Ascending aorta (tissue), 2 donors: ENCODE data around the gene NYAP1. TPM values are rescaled to one million over a fixed set of nuclear protein-coding genes. Genes with fewer than 3 reads are reported as not detected.

Experiments
- DNase-seq, 2 donors: peaks; one replicate each; pipeline ENCODE4 v3.0.0-alpha.2; 2019; ENCODE audit warnings: low spot score in 2 of 2
- H3K27ac ChIP-seq, 2 donors: fragments of 200-600 bp; sonication (generic); one replicate each; pipeline ENCODE4 v1.5.1; 2016 to 2017; ENCODE audit warnings: mild to moderate bottlenecking in 1 of 2
- H3K27me3 ChIP-seq: fragments of 200-600 bp; sonication (generic); one replicate; pipeline ENCODE4 v1.5.1; 2017
- H3K36me3 ChIP-seq, 2 donors: fragments of 200-600 bp; sonication (generic); one replicate each; pipeline ENCODE4 v1.5.1; 2016
- H3K4me1 ChIP-seq, 2 donors: fragments of 200-600 bp; sonication (generic); one replicate each; pipeline ENCODE4 v1.5.1; 2016 to 2017; ENCODE audit warnings: mild to moderate bottlenecking in 1 of 2
- H3K4me3 ChIP-seq, 2 donors: fragments of 200-600 bp; sonication (generic); one replicate each; pipeline ENCODE4 v1.5.1; 2016 to 2017; ENCODE audit warnings: mild to moderate bottlenecking in 1 of 2
- H3K9me3 ChIP-seq, 2 donors: fragments of 200-600 bp; sonication (generic); one replicate each; pipeline ENCODE4 v1.5.1; 2016
- CTCF ChIP-seq, 3 experiments: fragments of 200-600 bp in 2 of 3; fragments of 450-650 bp in 1 of 3; sonication (generic) in 2 of 3; IDR thresholded peaks; one replicate each; pipeline ENCODE4 v1.5.1; 2016 to 2019; ENCODE audit warnings: antibody characterized with exemption in 3 of 3, mild to moderate bottlenecking in 1 of 3, moderate library complexity in 1 of 3
- intact Hi-C: fragments of 100-400 bp; cut with DNase I; formaldehyde crosslinking; loops from one replicate; pipeline ENCODE4 v1.15.1; 2023
- total RNA-seq: library from RNA; depleted of rRNA; stranded (reverse); fragments of >200 nt; gene quantifications from one replicate; pipeline ENCODE4 v1.1.0, GENCODE V29; 2016

Gene NYAP1
- total RNA-seq, 1 donor from 2014 or later: 0.96 TPM

DNA sequence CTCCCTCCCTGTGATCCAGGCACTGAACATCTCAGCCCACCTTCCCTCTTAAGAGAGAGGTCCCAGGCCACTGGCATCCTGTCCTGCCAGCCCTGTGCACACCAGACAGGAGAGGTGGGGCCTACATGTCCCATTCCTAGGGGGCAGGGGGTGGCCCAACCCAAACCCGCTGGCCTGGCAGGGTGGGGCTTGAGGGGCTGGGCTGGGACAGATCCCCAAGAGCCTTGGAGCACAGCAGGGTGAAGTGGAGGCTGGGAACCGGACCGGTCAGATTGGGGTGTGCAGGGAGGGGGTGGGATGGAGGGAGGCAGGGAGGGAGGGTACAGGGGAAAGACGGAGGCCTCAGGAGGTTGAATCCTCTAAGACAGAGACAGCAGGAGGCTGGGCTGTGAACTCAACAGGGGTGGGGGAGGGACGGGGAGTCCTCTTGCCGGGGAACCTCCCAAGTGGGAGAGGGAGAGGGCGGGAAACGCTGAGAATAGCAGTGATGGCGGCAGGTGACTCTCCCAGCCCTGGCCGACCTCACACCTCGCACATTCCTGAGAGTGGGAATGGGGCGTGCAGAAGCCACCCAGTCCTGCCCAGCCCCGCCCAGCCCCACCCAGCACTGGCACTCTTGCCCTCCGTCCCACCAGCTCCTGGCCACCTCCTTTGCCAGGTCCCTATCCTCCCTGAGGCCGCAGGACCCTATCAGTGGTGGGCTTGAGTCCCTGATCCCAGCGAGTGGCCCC is 11.4 kb upstream of the NYAP1 start:
- no peaks in the 10 kb centered on the region for H3K27me3 ChIP-seq
- no peak for DNase-seq
- no peaks in the 10 kb centered on the region for H3K9me3 ChIP-seq
- intact Hi-C loops: no loop called here
- peaks cover 18 to 32% of the 10 kb centered on the region in 2 donors for H3K4me1 ChIP-seq
- H3K4me3 ChIP-seq: no peak overlapping the region
- H3K27ac ChIP-seq: peak overlapping the region; percentile 70 to 74
- no peak for TF ChIP-seq CTCF (IDR thresholded peaks at IDR 0.05)
- H3K36me3 ChIP-seq: peaks cover 24 to 30% of the 10 kb centered on the region in 2 donors

DNA sequence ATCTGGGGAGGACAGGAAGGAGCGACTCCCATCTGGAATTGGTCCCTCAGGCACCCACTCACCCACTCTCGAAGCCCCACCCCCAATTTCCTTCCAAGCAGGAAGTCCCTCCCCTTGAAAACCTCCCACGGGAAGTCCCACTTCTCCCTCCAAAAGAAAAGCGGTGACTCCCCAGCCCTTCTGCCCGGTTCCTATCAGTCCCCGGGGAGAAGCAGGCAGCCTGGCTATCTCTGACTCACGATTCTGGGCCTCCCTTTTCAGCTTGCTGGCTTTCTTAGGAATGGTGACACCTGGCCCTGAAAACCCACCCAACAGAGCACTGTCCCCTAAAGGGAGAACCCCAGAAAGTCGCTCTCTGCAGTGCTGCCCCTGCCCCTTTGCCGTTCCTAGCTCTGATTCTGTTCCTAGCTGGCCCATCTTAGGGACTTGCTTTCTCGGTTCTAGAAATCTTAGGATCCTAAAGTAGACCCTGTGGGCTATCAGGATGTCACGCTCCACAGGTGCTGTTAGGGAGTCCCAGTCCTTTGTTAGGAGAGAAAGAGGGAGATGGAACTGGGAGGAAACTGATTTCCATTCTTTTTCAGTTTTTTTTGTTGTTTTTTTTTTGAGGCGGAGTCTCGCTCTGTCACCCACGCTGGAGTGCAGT is 10.8 kb upstream of the NYAP1 start:
- peak in 1 of 2 donors; percentile 78 for DNase-seq
- intact Hi-C loops: no loop called here
- Histone ChIP-seq H3K27ac (peak overlapping the region; percentile 70 to 74), H3K9me3 (no peaks in the 10 kb centered on the region), H3K4me3 (no peak overlapping the region), H3K27me3 (no peaks in the 10 kb centered on the region), H3K36me3 (peaks cover 23% of the 10 kb centered on the region in 2 donors), H3K4me1 (peaks cover 24 to 39% of the 10 kb centered on the region in 2 donors)
- no peak for TF ChIP-seq CTCF (IDR thresholded peaks at IDR 0.05)

- Histone ChIP-seq H3K27me3 (no peaks in the 10 kb centered on the region), H3K4me3 (peak overlapping the region; percentile 90 to 92), H3K27ac (peak overlapping the region; percentile 74 to 83), H3K9me3 (no peaks in the 10 kb centered on the region), H3K4me1 (peaks cover 24 to 40% of the 10 kb centered on the region in 2 donors), H3K36me3 (peaks cover 13 to 14% of the 10 kb centered on the region in 2 donors)
- no peak for TF ChIP-seq CTCF (IDR thresholded peaks at IDR 0.05)
- intact Hi-C loops: no loop called here
- no peak for DNase-seq
These were observed 8.2 kb upstream of the NYAP1 start for GRCh38 chr7:100475549-100475948.

- TF ChIP-seq CTCF (IDR thresholded peaks at IDR 0.05): no peak
- peaks cover 10 to 14% of the 10 kb centered on the region in 2 donors for H3K36me3 ChIP-seq
- no peaks in the 10 kb centered on the region for H3K9me3 ChIP-seq
- peaks cover 24 to 40% of the 10 kb centered on the region in 2 donors for H3K4me1 ChIP-seq
- DNase-seq: no peak
- H3K4me3 ChIP-seq: peak overlapping the region; percentile 90 to 92
- H3K27me3 ChIP-seq: no peaks in the 10 kb centered on the region
- peak overlapping the region; percentile 74 to 83 for H3K27ac ChIP-seq
- intact Hi-C loops: no loop called here
These were observed 7.5 kb upstream of the NYAP1 start for GRCh38 chr7:100476101-100476780.

DNA sequence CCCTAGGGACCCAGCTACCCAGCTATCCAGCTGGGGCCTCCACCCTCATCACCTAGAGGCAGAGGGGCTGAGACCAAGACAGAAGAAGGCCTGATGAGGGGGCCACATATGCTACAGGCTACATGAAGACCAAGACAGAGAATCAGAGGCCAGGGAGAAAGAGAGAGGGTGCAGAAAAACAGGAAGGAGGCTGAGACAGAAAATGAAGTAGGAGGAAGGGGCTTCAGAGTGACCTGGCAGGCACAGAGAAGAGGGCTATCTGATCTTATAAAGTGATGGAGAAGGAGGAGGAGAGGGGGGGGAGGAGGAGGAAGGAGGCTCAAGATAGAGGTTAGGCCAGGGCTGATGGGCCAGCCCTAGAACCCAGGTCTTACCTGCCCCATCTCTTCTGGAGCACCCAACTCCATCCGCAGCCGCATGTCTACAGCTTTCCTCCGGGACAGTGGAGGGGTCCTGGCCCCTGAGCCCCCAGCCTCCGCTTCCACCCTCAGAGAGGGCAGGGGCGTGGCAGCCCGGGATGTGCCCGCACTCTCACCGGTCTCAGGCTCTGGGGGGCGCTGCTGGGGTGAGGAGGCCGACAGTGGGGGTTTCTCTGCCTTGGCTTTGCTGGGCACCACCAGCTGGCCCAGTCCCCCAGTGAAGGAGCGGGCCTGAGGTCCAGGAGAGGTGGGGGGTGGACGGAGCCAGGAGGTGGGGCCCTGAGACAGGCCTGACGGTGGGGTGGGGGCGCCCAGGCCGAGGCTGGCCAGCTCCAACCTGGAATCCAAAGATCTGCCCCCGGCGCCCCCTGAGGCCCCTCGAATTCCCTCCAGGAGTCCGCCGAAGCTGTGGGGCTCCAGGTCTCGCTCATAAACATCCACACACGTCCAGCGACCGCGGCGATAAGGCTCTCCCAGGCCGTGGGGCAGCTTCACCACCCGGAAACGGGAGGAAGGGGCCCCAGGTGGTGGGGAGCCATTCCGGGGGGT is 6.5 kb upstream of the NYAP1 start:
- Histone ChIP-seq H3K27ac (peak overlapping the region; percentile 74 to 83), H3K27me3 (no peaks in the 10 kb centered on the region), H3K9me3 (no peaks in the 10 kb centered on the region), H3K4me1 (peaks cover 24 to 40% of the 10 kb centered on the region in 2 donors), H3K4me3 (peak overlapping the region; percentile 90 to 92), H3K36me3 (peaks cover 10% of the 10 kb centered on the region in 2 donors)
- peak in 2 of 3 experiments; percentile 14 to 36 for TF ChIP-seq CTCF (IDR thresholded peaks at IDR 0.05)
- DNase-seq: no peak
- intact Hi-C loops: no loop called here
